GM19468 (cell line): ENCODE measurements around the gene DPH6.
"Not testable (repeated sequence)": the region's sequence is repeated elsewhere in the genome, so short reads cannot be mapped to it uniquely, and the experiment has no call there.

ENCODE experiments used
- ATAC-seq: cut with Tn5 transposase; IDR thresholded peaks from one replicate; pipeline ENCODE4 v1.9.1; 2021; ENCODE audit warnings: mild to moderate bottlenecking, moderate library complexity, moderate number of reproducible peaks; ENCODE audit not compliant: unreplicated experiment; ENCODE audit errors: extremely low read depth

DPH6 gene, protein sequence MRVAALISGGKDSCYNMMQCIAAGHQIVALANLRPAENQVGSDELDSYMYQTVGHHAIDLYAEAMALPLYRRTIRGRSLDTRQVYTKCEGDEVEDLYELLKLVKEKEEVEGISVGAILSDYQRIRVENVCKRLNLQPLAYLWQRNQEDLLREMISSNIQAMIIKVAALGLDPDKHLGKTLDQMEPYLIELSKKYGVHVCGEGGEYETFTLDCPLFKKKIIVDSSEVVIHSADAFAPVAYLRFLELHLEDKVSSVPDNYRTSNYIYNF

DNA sequence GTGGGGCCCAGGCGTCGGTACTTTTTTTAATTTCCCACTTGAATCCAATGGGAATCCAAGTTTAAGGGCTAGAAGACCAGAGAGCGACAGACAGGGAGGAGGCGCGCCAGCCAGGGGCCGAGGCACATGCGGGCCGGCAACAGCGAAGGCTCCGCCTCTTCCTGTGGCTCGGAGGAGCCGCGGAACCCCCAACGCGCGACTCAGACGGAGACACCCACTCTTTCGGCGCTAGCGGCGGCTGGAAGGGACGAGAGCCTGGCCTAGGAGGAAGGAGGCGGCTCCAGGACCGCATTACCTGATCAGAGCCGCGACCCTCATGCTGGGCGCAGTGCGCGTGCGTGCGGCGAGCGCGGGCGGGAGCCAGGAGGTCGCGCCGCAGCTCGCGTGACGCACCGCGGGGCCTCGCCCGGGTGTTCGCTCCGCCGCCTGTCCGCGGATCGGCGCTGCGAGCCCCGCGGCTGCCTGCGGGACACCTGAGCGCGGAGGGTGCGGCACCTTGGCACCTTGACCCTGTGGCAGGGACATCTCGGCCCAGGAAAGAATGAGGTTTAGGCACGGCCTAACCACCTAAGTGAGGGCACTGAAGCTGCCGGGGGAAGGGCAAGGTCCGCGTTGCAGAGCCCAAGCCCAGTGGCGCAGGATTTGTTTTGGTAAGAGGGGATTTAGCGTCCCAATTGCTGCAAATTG, at the start of gene DPH6:
Gene DPH6 (minus strand): TSS at position 342 of the 687 bp plus-strand sequence. CDS start 24 bp downstream, at position 318.
- ATAC-seq = peak; percentile 90

GRCh38 chr15:35595656-35596055, 49.7 kb upstream of the DPH6 start:
- no peak for ATAC-seq

GRCh38 chr15:35591987-35592386, 46.0 kb upstream of the DPH6 start:
- not testable (repeated sequence) for ATAC-seq

GRCh38 chr15:35583863-35584528, 38.0 kb upstream of the DPH6 start:
- ATAC-seq = no peak

DNA sequence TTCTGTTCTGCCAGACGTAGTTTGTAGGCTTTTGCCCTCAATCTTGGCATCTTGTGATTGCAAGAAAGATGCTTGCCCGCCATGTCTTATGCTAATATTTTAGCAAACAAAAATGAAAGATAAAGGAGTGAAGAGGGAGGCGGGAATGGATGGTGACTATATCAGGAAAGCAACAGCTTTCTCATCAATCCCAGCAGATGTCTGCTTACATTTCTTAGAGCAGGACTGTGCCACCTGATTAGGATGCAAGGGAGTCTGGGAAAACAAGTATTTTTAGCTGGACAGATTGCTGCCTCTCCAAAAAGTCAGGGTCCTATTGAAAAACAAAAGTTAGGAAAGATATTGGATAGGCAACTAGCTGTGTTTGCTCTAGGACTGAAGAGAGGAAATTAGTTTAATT, 34.6 kb upstream of the DPH6 start:
- ATAC-seq = no peak

DNA sequence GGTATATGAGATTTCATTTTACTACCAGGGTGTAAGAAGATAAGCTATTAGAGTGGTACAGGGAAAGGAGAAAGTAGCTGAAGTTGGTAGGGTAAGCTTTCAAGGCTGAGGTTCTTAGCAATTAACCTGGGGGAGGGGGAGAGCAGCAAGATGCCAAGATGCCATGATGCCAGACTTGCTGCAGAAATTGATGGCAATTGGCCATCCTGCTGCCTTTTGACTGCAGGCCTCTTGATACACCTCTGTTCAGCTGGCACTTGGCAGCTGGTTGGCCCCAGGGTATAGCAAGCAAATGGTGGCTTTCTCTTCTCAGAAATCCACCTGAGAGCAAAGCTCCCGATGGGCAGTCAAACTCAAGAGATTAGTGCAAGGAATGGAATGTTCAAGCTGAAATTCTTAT, 21.4 kb upstream of the DPH6 start:
- ATAC-seq = no peak

- no peak for ATAC-seq
Observed at GRCh38 chr15:35566991-35567390, 21.0 kb upstream of the DPH6 start.

DNA sequence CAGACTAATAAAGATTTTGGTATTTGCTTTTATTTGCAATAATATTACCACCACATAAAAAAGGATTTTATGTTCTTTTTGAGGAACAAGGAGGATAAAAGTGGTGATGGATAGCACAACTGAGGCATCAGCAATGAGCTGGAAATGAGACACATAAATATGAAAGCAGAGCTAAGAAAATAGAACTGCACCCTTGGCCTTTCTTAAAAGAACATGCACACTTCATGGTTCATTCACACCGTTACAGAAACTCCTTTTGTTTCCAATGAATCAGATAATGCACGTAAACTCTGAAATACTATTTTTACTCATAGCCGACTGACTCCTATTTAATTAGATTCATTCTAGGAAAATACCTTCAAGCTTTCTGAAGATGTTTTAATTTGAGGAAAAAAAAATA, 19.9 kb upstream of the DPH6 start:
- no peak for ATAC-seq

GRCh38 chr15:35562641-35563040, 16.7 kb upstream of the DPH6 start:
- no peak for ATAC-seq

- ATAC-seq = no peak
Observed at GRCh38 chr15:35561308-35561707, 15.3 kb upstream of the DPH6 start.

DNA sequence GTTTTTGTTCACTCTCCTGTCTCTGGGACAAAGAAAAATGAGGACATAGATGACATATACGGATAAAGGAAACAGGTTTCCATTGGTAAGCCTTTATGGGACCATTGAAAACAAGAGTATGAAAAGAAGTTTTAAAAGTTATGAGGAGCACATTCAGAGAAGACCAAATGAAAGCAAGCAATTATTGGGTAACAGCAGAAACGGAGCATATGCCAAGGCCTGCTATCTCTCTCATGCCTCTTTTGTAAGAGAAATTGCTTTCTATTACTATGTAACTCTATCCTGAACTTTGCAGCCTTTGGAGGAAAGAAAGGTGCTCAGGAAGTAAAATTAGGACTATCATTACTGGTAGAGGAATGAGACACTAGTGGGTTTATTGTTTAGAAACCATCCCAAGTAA, 14.9 kb upstream of the DPH6 start:
- no peak for ATAC-seq

DNA sequence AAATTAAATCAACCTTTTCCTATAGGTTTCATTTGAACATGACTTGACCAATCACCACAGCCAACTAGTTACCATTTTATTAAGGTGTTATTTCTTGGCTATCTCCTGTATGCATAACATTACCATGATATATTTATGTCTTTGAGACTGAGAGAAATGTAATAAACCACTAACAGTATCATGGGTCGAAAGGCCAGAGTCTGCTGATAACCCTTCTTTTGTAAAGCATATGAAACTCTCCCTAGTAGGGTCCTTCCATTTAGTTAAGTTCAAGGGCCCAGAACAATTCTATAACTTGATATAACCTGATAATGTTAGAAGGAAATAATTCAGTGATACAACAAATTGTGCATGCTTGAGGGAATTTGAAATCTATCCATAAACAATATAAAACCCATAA, 14.3 kb upstream of the DPH6 start:
- no peak for ATAC-seq

GRCh38 chr15:35559683-35560082, 13.7 kb upstream of the DPH6 start:
- no peak for ATAC-seq

GRCh38 chr15:35557544-35557943, 11.6 kb upstream of the DPH6 start:
- no peak for ATAC-seq

- ATAC-seq = no peak
Observed at GRCh38 chr15:35557012-35557411, 11.0 kb upstream of the DPH6 start.

DNA sequence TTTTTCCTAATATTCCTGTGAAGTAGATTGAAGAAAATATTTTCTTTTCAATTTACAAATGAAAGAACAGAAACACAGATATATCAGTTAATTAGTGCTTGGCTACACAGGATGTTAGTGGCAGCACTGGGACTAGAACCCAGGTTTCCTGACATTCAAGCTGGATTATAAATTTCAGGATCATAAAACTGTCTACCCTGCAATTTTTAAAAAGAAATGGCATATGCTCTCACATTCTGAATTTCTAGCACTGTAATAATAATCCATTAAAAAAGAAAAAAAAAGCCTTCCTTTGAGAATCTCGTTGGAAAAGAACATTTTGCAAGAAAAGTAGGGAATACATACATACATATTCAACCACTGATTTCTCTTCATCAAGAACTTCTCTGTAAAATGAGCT, 9.3 kb upstream of the DPH6 start:
- ATAC-seq = no peak

DNA sequence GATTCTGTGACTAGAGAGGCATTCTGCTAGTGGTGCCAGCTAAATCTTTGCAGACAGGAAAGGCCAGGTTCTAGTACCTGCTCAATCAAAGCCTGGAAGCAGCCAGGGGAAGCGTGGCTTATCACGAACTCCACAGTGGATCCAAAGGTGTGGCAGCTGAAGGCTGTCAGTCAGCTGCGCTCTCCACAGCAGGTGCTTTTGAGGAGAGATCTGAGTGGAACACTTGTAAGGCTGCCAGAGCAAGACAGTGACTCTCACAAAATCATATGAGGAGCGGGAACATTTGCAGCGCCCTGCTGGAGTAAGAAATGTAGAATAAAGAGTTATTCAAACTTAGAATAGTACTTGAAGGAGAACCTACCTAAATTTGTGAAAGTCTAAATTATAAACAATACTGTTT, 5.0 kb upstream of the DPH6 start:
- ATAC-seq = no peak

GRCh38 chr15:35549567-35549966, 3.6 kb upstream of the DPH6 start:
- ATAC-seq = no peak

DNA sequence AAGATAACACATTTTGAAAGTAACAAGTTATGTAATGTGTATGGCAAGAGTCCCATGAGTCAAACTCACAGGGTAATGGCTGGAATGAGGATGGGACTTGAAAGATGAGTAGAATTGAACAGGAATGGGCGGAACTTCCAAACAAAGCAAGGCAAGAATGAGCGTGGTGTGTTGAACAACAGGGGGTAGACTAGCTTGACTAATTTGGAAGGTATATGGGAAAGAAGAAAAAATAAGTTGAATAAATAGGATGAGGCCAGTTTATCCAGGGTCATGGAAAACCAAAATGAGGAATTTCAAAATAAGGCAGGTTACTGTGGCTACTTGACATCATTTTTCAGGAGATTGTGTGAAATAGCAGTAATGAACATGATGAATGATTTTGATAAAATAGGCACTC, 2.5 kb upstream of the DPH6 start:
- ATAC-seq = no peak

GRCh38 chr15:35547775-35548364, 1.9 kb upstream of the DPH6 start:
- no peak for ATAC-seq
